AG09319 (cell line): Measurements from ENCODE around the gene MMP1.
"Not testable (repeated sequence)": the region's sequence is repeated elsewhere in the genome, so short reads cannot be mapped to it uniquely, and the experiment has no call there.

Experiments
- DNase-seq: peaks from one replicate; pipeline ENCODE4 v3.0.0-alpha.2; 2010; ENCODE audit warnings: low read depth; ENCODE audit errors: extremely low read depth
- TF ChIP-seq, protein P1 (sequence below): IDR thresholded peaks from 2 replicates; pipeline ENCODE4 v1.5.1; 2011; ENCODE audit warnings: low read depth, mild to moderate bottlenecking, inconsistent platforms, low read length, moderate library complexity

Gene MMP1

DNA sequence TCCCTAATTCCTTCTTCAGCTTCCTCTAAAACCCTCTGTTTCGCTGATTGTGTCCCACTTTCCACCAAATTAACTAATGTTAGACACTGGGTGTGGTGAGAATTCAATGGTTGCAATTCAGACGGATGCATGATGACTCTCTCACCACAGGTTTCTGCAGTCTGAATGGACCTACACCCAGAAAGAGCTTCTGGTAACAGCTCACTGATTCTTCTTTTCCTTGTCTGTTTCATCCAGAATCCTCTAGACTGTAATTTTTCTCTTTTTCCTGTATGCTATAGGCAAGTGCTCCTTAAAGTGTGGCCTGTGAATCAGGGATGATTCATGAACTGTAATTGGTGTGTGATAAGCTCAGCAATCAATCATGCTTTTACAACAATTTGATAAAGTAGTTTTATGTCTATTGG, 35.6 kb downstream of the MMP1 start:
- no peak for DNase-seq
- TF ChIP-seq, protein P1, sequence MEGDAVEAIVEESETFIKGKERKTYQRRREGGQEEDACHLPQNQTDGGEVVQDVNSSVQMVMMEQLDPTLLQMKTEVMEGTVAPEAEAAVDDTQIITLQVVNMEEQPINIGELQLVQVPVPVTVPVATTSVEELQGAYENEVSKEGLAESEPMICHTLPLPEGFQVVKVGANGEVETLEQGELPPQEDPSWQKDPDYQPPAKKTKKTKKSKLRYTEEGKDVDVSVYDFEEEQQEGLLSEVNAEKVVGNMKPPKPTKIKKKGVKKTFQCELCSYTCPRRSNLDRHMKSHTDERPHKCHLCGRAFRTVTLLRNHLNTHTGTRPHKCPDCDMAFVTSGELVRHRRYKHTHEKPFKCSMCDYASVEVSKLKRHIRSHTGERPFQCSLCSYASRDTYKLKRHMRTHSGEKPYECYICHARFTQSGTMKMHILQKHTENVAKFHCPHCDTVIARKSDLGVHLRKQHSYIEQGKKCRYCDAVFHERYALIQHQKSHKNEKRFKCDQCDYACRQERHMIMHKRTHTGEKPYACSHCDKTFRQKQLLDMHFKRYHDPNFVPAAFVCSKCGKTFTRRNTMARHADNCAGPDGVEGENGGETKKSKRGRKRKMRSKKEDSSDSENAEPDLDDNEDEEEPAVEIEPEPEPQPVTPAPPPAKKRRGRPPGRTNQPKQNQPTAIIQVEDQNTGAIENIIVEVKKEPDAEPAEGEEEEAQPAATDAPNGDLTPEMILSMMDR: no peak

DNA sequence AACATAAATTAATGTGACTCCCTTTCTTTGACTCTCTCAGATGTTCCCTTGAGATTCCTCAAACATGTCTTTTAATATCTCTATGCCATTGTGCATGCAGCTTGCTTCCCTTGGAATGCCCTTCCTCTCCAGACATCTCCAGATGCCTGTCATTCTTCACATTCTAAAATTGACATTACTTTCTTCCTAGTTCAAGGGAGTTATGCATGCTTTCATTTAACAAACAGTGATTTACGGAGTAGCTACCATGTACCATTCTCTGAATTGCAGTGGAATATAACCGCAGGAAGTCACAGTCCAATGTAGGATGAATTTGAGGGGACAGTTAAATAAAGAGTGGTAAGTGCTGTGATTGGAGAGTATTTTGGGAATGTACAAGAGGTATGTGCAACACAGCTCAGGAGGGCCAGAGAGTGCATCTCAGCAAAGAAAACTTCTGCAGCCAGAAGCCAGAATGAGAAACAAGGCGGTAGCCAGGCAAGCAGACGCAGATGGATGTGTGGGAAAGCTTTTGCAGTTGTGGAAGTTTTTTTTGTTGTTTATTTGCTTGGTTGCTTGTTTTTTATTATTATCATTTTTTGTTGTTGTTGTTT, 36.2 kb downstream of the MMP1 start:
- TF ChIP-seq, protein P1: no peak
- DNase-seq: no peak

DNA sequence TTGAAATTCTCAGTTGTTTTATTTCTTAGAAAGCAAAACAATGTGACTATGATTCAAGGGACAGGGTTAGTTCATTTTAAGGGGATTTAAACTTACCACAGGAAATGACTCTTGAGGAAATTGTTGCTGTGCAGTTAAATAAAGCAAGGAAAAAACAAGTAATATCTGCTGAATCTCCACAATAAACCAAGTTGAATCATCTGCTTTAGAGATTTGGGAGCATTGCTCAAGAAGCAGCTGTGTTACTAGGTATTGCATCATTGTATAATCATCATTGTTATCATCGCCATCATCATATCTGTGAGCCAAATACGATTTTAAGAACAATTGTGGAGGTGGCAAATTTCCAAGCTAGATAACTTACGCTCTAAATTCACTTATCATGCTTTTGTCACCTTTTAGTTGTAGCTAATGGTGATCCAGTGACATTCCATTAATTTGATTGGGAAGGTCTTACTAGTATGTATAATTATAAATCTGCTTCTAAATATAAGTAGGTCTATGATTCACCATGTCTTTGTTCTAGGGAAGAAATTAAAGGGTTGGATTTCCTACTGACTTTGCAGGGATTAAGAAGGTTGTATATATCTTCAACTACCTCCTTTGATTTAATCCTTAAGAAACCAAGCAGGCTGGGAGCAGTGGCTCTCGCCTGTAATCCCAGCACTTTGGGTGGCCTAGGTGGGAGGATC, 37.5 kb downstream of the MMP1 start:
- DNase-seq: peak; percentile 85
- TF ChIP-seq, protein P1: no peak

DNA sequence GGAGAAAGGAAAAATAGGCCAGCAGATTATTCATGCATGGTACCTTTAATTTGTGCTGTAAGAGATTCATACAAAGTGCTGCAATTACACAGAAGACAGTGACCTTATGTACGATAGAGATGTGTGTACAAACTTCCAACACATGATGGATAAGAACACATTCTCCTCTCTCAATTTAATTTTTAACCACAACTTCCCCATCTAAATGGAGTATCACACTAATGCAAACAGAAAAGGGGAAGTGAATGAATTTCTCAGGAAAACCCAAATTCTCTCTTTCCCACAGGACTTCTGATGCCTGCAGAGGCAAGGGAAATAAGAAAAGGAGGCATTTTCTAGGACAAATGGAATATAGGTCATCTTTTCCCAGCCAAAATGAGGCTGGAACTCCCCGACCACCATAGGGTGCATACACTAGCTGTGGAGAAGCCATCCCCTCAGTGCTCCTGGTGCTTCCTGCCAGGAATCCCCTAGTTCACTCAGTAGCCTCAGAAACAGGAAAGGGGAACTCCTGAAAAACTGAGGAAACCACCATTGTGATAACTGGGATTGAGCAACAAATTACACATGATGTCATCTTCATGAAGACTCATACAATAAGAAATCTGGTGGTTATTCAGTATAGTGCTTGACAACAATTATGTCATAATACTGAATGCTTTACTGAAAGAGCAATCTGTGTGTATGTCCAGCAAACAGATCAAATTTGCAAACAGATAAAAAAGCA, 40.0 kb downstream of the MMP1 start:
- TF ChIP-seq, protein P1: no peak
- no peak for DNase-seq

DNA sequence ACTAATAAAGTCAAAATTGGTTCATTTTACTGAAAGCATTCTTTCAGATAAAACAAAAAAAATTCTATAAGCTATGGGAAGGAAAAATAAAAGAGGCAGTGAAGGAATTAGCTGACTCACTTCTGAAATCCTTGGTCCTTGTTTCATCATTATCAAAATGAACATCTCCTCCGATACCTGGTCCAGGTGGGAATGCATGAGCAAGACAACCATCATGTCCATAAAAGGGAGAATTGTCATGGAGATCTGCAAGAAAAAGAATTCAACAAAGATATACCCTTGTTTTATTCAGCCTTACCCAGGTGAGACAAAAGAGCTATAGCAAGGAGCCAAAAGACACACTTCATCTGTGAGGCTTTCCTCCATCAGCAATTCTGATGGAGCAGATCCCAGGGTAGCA, 44.7 kb downstream of the MMP1 start:
- TF ChIP-seq, protein P1: no peak
- no peak for DNase-seq

DNA sequence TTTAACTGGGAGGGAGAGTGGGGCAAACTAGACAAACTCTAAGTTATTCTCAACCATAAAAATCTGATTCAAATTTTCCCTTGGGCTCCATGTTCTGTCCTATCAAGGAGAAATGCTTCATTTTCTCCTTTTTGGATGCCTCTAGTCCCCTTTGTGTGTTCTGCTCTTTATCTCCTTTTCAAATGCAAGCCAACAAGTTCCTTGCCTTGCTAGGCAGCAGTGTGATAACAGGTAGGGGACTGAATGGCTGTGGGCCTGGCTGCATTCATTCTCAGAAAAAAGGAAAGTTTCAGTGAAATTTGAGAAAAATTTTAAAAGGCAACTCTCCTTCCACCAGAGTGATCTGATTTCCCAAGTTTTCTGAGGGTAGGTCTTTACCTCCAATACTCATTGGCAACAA, 46.3 kb downstream of the MMP1 start:
- TF ChIP-seq, protein P1: no peak
- no peak for DNase-seq

DNA sequence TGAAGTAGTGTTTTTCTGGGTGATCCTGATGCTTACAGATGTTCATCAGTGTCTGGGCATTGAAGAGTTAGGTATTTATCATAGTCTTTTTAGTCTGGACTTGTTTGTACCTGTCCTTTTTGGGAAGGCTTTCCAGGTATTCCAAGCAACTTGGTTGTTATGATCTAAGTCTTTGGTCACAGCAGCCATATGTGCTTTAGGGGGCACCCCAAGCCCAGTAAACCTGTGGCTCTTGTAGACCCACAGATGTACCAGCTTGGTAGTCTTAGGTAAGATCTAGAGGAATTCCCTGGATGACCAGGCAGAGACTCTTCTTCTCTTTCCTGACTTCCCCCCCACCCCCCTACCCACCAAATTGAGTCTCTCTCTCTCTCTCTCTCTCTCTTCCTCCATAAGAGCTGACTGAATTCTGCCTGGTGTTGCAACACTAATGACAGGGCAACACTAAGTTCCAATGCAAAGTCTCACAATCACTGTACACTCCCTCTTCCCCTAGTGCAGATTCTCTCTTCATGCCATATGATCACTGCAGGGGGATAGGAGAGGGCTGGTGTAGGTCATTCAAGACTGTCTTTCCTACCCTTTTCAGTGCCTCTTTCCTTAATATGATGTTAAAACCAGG, 48.7 kb downstream of the MMP1 start:
- TF ChIP-seq, protein P1: no peak
- DNase-seq: no peak

DNA sequence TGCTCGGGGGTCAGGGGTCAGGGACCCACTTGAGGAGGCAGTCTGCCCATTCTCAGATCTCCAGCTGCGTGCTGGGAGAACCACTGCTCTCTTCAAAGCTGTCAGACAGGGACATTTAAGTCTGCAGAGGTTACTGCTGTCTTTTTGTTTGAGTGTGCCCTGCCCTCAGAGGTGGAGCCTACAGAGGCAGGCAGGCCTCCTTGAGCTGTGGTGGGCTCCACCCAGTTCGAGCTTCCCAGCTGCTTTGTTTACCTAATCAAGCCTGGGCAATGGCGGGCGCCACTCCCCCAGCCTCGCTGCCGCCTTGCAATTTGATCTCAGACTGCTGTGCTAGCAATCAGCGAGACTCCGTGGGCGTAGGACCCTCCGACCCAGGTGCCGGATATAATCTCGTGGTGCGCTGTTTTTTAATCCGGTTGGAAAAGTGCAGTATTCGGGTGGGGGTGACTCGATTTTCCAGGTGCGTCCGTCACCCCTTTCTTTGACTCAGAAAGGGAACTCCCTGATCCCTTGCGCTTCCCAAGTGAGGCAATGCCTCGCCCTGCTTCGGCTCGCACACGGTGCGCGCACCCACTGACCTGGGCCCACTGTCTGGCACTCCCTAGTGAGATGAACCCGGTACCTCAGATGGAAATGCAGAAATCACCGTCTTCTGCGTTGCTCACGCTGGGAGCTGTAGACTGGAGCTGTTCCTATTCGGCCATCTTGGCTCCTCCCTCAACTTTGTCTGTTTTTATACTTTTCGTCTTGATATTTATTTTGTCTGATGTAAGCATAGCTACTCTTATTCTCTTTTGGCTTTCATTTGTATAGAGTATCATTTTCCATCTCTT, 51.0 kb downstream of the MMP1 start:
- not testable (repeated sequence) for DNase-seq
